Measurements from ENCODE around the gene SMARCC1. TPM values are rescaled to one million over a fixed set of nuclear protein-coding genes. Genes with fewer than 3 reads are reported as not detected.
"Not testable (repeated sequence)": the region's sequence is repeated elsewhere in the genome, so short reads cannot be mapped to it uniquely, and the experiment has no call there.

SMARCC1 gene
- total and polyA plus RNA-seq, 2 of the 4 experiments (the other 2 are of a cell fraction): 18.6 to 39.6 TPM

DNA sequence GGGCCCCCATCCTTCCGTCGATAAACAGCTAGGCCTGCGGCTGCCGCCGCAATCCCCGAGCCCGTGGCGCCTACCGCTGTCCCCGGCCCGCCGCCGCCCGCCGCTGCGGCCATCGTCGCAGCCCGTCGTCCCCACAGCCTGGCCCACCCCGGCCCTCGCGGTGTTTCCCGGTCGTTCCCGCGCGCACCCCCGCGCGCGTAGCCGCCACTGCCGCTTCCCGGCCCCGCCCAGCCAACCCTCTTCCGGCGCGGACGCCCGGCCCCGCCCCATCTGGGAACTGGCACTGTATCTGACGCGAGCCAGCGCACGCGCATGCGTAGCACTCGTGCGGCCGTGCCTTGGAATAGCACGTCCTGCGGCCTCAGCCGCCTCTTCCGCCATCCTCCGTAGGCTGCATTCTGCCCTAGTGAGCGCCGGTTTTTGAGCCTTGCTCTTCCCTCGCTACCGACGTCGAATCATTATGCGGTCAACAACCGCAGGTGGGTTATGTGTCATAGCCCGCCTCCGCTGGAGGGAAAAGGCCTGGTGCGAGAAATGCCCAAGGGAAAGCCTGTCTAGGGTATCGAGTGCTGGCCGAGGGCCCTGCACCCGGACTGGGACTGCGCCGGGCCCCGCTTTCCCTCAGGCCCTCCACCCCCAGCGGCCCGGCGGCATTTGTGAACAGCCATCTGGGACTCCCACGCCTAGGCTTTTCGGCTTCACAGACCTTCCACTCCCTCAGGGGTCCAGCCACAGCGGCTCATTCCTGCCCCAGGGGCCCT lies at the start of gene SMARCC1 (continued):
- TF ChIP-seq, protein P1, sequence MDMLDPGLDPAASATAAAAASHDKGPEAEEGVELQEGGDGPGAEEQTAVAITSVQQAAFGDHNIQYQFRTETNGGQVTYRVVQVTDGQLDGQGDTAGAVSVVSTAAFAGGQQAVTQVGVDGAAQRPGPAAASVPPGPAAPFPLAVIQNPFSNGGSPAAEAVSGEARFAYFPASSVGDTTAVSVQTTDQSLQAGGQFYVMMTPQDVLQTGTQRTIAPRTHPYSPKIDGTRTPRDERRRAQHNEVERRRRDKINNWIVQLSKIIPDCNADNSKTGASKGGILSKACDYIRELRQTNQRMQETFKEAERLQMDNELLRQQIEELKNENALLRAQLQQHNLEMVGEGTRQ (IDR thresholded peaks at IDR 0.05; ENCODE audit: low read depth, low read length): no peak
- peak; percentile 84; the same call in 1 of the 2 replicates for TF ChIP-seq MAZ (IDR thresholded peaks at IDR 0.05; ENCODE audit: borderline replicate concordance, low read depth, low read length)

DNA sequence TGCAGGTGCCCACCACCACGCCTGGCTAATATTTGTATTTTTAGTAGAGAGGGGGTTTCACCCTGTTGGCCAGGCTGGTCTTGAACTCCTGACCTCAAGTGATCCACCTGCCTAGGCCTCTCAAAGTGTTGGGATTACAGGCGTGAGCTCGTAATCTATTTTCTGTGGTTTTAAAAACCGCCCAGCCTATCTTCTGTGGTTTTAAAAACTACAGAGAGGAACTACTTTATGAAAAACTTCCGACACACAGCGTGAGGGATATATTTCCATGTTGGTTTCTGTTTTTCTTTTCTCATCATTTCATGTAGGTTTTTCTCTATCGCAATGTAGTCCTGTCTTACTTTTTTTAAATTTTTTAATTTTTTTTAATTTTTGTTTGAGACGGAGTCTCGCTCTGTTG lies 47.8 kb upstream of the SMARCC1 start:
- H2BK15ac ChIP-seq (ENCODE audit: low read depth, low read length); H2BK5ac ChIP-seq (ENCODE audit: low read depth, low read length, poor library complexity, severe bottlenecking); H3K4me1 ChIP-seq (ENCODE audit: control insufficient read depth, insufficient read depth, low read length); H2AFZ ChIP-seq (replicated peaks; ENCODE audit: low read length, poor library complexity); H2AK9ac ChIP-seq (replicated peaks; ENCODE audit: low read depth, low read length, poor library complexity); H3K18ac ChIP-seq (ENCODE audit: low read depth, low read length); H3K4ac ChIP-seq (ENCODE audit: low read depth, low read length); in situ Hi-C loops (cut with MboI; ENCODE audit: low sequenced_read_pairs); H2BK20ac ChIP-seq (ENCODE audit: low read depth, low read length); H3K27me3 ChIP-seq (ENCODE audit: control insufficient read depth, insufficient read depth, low read length); H3K9me3 ChIP-seq (ENCODE audit: control insufficient read depth, insufficient read depth, low read length); H4K91ac ChIP-seq (ENCODE audit: insufficient read depth, low read depth, low read length); H2BK120ac ChIP-seq (ENCODE audit: low read depth, low read length); H3K14ac ChIP-seq (replicated peaks; ENCODE audit: low read depth, low read length); ATAC-seq (ENCODE audit: low read depth); H4K5ac ChIP-seq (ENCODE audit: low read depth, low read length); CTCF ChIA-PET; H3K9me1 ChIP-seq (ENCODE audit: insufficient read depth, low read length); H3K4me3 ChIP-seq (ENCODE audit: insufficient read depth, low read depth, low read length); dilution Hi-C loops (cut with HindIII; ENCODE audit: low sequenced_read_pairs, unreplicated experiment); H4K8ac ChIP-seq (ENCODE audit: low read depth in 2 of 2, low read length in 2 of 2); POLR2A ChIA-PET (ENCODE audit: unreplicated experiment); DNase-seq; H3K27ac ChIP-seq (ENCODE audit: insufficient read depth, low read length); H3K4me2 ChIP-seq (ENCODE audit: low read depth, low read length); H3K56ac ChIP-seq (ENCODE audit: extremely low read depth, insufficient read depth, low read length); H3K23ac ChIP-seq (ENCODE audit: low read depth, low read length); BruUV-seq (replicated peaks); intact Hi-C loops (cut with micrococcal nuclease); H2AK5ac ChIP-seq (ENCODE audit: low read depth, low read length); H3K9ac ChIP-seq (ENCODE audit: low read depth, low read length): not testable (repeated sequence)
- no CpG with 5 or more reads among the region's 9 CpGs for WGBS, 2 experiments (ENCODE audit: extremely low coverage in 2 of 2, insufficient read length in 1 of 2)
- peaks cover 15% of the 10 kb centered on the region; the same call in 1 of the 2 replicates for H4K20me1 ChIP-seq (ENCODE audit: insufficient read depth, low read length)
- peaks cover 53% of the 10 kb centered on the region for H3K36me3 ChIP-seq (ENCODE audit: control insufficient read depth, insufficient read depth, low read length)
- H3K79me1 ChIP-seq (ENCODE audit: low read depth in 1 of 2, low read length in 2 of 2): peaks cover 13 to 43% of the 10 kb centered on the region in 2 experiments
